Thyroid gland (tissue), 4 donors: ENCODE data around the gene CDK8.

ENCODE experiments used
- CTCF ChIP-seq, 6 experiments: fragments of 200-600 bp in 3 of 6; fragments of 450-650 bp in 3 of 6; sonication (generic) in 3 of 6; IDR thresholded peaks; one replicate each; pipeline ENCODE4 v1.5.1; 2016 to 2019; ENCODE audit warnings: antibody characterized with exemption in 6 of 6, mild to moderate bottlenecking in 2 of 6, inconsistent platforms in 1 of 6, moderate library complexity in 1 of 6
- POLR2A ChIP-seq, 2 donors: fragments of 450-650 bp; IDR thresholded peaks; one replicate each; pipeline ENCODE4 v1.6.1; 2017; ENCODE audit warnings: antibody characterized with exemption in 2 of 2, mild to moderate bottlenecking in 2 of 2, moderate library complexity in 1 of 2

GRCh38 chr13:26422036-26422435 is 168.1 kb downstream of the CDK8 start:
- TF ChIP-seq POLR2A (IDR thresholded peaks at IDR 0.05): no peak
- TF ChIP-seq CTCF (IDR thresholded peaks at IDR 0.05): no peak
